Measurements from ENCODE around the gene PCDH17.

PCDH17 gene

GRCh38 chr13:57739543-57740190, 108.1 kb downstream of the PCDH17 start:
- DNase-seq (ENCODE audit: low spot score): no peak

GRCh38 chr13:57740719-57741118, 109.2 kb downstream of the PCDH17 start:
- DNase-seq (ENCODE audit: low spot score): no peak

- no peak for DNase-seq (ENCODE audit: low spot score)
These were observed 116.6 kb downstream of the PCDH17 start for GRCh38 chr13:57748096-57748495.

GRCh38 chr13:57760951-57761350, 129.4 kb downstream of the PCDH17 start:
- DNase-seq (ENCODE audit: low spot score): no peak

GRCh38 chr13:57763689-57764088, 132.1 kb downstream of the PCDH17 start:
- no peak for DNase-seq (ENCODE audit: low spot score)

Data from AG08395 (cell line).